ENCODE results near the gene UBE2G1.

Gene UBE2G1

GRCh38 chr17:4331614-4332013 lies 34.9 kb downstream of the UBE2G1 start:
- Histone ChIP-seq H3K4me1 (peaks cover 14% of the 10 kb centered on the region), H3K4me2 (ENCODE audit: low read length) (no peak overlapping the region), H3K9ac (no peak overlapping the region), H3K27ac (no peak overlapping the region), H3K27me3 (ENCODE audit: control insufficient read depth, insufficient read depth, low read length) (no peaks in the 10 kb centered on the region), H3K36me3 (ENCODE audit: control insufficient read depth, insufficient read depth, low read length) (no peaks in the 10 kb centered on the region), H3K9me3 (ENCODE audit: control insufficient read depth, low read length) (no peaks in the 10 kb centered on the region), H3K4me3 (ENCODE audit: low read depth, low read length) (no peak overlapping the region), H3K79me2 (peaks cover 39% of the 10 kb centered on the region), H2AFZ (no peak overlapping the region)
- no peak for TF ChIP-seq CTCF (IDR thresholded peaks at IDR 0.05)

- Histone ChIP-seq H3K9ac (no peak overlapping the region), H3K27me3 (ENCODE audit: control insufficient read depth, insufficient read depth, low read length) (no peaks in the 10 kb centered on the region), H3K4me3 (ENCODE audit: low read depth, low read length) (no peak overlapping the region), H3K27ac (no peak overlapping the region), H3K4me2 (ENCODE audit: low read length) (no peak overlapping the region), H3K36me3 (ENCODE audit: control insufficient read depth, insufficient read depth, low read length) (no peaks in the 10 kb centered on the region), H3K9me3 (ENCODE audit: control insufficient read depth, low read length) (no peaks in the 10 kb centered on the region), H2AFZ (no peak overlapping the region), H3K79me2 (peaks cover 43% of the 10 kb centered on the region), H3K4me1 (peaks cover 10% of the 10 kb centered on the region)
- no peak for TF ChIP-seq CTCF (IDR thresholded peaks at IDR 0.05)
These were observed 36.6 kb downstream of the UBE2G1 start for GRCh38 chr17:4329838-4330237.

- H2AFZ ChIP-seq = no peak overlapping the region
- no peaks in the 10 kb centered on the region for H3K27me3 ChIP-seq (ENCODE audit: control insufficient read depth, insufficient read depth, low read length)
- peaks cover 1% of the 10 kb centered on the region for H3K4me1 ChIP-seq
- H3K27ac ChIP-seq = no peak overlapping the region
- no peak overlapping the region for H3K9ac ChIP-seq
- no peaks in the 10 kb centered on the region for H3K9me3 ChIP-seq (ENCODE audit: control insufficient read depth, low read length)
- no peak overlapping the region for H3K4me2 ChIP-seq (ENCODE audit: low read length)
- H3K4me3 ChIP-seq (ENCODE audit: low read depth, low read length) = no peak overlapping the region
- H3K36me3 ChIP-seq (ENCODE audit: control insufficient read depth, insufficient read depth, low read length) = no peaks in the 10 kb centered on the region
- no peak for TF ChIP-seq CTCF (IDR thresholded peaks at IDR 0.05)
- H3K79me2 ChIP-seq = peaks cover 47% of the 10 kb centered on the region
These were observed 38.9 kb downstream of the UBE2G1 start for GRCh38 chr17:4327606-4328005.

- Histone ChIP-seq H3K9me3 (ENCODE audit: control insufficient read depth, low read length) (no peaks in the 10 kb centered on the region), H3K79me2 (peaks cover 54% of the 10 kb centered on the region), H2AFZ (no peak overlapping the region), H3K9ac (no peak overlapping the region), H3K4me3 (ENCODE audit: low read depth, low read length) (no peak overlapping the region), H3K4me2 (ENCODE audit: low read length) (no peak overlapping the region), H3K36me3 (ENCODE audit: control insufficient read depth, insufficient read depth, low read length) (no peaks in the 10 kb centered on the region), H3K4me1 (no peaks in the 10 kb centered on the region), H3K27me3 (ENCODE audit: control insufficient read depth, insufficient read depth, low read length) (no peaks in the 10 kb centered on the region), H3K27ac (no peak overlapping the region)
- no peak for TF ChIP-seq CTCF (IDR thresholded peaks at IDR 0.05)
These were observed 39.9 kb downstream of the UBE2G1 start for GRCh38 chr17:4326608-4327007.

GRCh38 chr17:4326112-4326511 lies 40.4 kb downstream of the UBE2G1 start:
- TF ChIP-seq CTCF (IDR thresholded peaks at IDR 0.05) = no peak
- Histone ChIP-seq H3K27ac (no peak overlapping the region), H3K9me3 (ENCODE audit: control insufficient read depth, low read length) (no peaks in the 10 kb centered on the region), H3K36me3 (ENCODE audit: control insufficient read depth, insufficient read depth, low read length) (no peaks in the 10 kb centered on the region), H3K4me3 (ENCODE audit: low read depth, low read length) (no peak overlapping the region), H3K9ac (no peak overlapping the region), H3K4me2 (ENCODE audit: low read length) (no peak overlapping the region), H3K4me1 (no peaks in the 10 kb centered on the region), H3K79me2 (peaks cover 54% of the 10 kb centered on the region), H2AFZ (no peak overlapping the region), H3K27me3 (ENCODE audit: control insufficient read depth, insufficient read depth, low read length) (no peaks in the 10 kb centered on the region)
